HEK293 (cell line): Measurements from ENCODE around the gene SLC25A44.
"Not testable (repeated sequence)": the region's sequence is repeated elsewhere in the genome, so short reads cannot be mapped to it uniquely, and the experiment has no call there.

ENCODE experiments used
- CTCF ChIA-PET: fragments of 350-600 bp; formaldehyde crosslinking; extraction: SDS; loops from one replicate; lab custom pipeline; 2021; ENCODE audit warnings: antibody characterized with exemption; lab: Yijun Ruan, JAX
- POLR2A ChIA-PET: fragments of 300-600 bp; formaldehyde crosslinking; extraction: SDS; loops from one replicate; lab custom pipeline; 2020; ENCODE audit warnings: antibody characterized with exemption, inconsistent platforms; lab: Yijun Ruan, JAX
- H3K27ac ChIP-seq: fragments of 200-500 bp; sonication (Bioruptor generic); 2 replicates; pipeline ENCODE4 v1.5.1; 2014; ENCODE audit warnings: low read depth, low read length, control low read depth, inconsistent platforms; ENCODE audit errors: extremely low read depth
- H3K36me3 ChIP-seq, 2 experiments: fragments of 200-500 bp in 1 of 2; sonication (Bioruptor generic) in 1 of 2; 1 replicate in 1 of 2; 2 replicates in 1 of 2; pipeline ENCODE4 v1.5.1; 2014 to 2017; ENCODE audit warnings: inconsistent platforms in 2 of 2, low read length in 2 of 2; ENCODE audit not compliant: control insufficient read depth in 2 of 2, insufficient read depth in 1 of 2
- H3K4me1 ChIP-seq: fragments of 200-500 bp; sonication (Bioruptor generic); 2 replicates; pipeline ENCODE4 v1.5.1; 2014; ENCODE audit warnings: mild to moderate bottlenecking, low read length, inconsistent platforms; ENCODE audit not compliant: control insufficient read depth, insufficient read depth
- H3K4me3 ChIP-seq: 2 replicates; pipeline ENCODE4 v1.5.1; 2011; ENCODE audit warnings: low read depth, mild to moderate bottlenecking, control low read depth, low read length, moderate library complexity
- H3K9me3 ChIP-seq: fragments of 200-500 bp; sonication (Bioruptor generic); 2 replicates; pipeline ENCODE4 v1.5.1; 2014; ENCODE audit warnings: low read depth, low read length, inconsistent platforms; ENCODE audit not compliant: control insufficient read depth, insufficient read depth
- HOXA7 ChIP-seq: sonication (generic); formaldehyde crosslinking; IDR thresholded peaks from 2 replicates; pipeline ENCODE4 v1.8.1; 2022; ENCODE audit warnings: missing genetic modification reagents, borderline replicate concordance
- SP7 ChIP-seq: fragments of 450-650 bp; formaldehyde crosslinking; IDR thresholded peaks from 2 replicates; pipeline ENCODE4 v1.5.1; 2016; ENCODE audit warnings: missing biosample characterization, missing genetic modification characterization
- ZIC2 ChIP-seq: fragments of 450-650 bp; formaldehyde crosslinking; IDR thresholded peaks from 2 replicates; pipeline ENCODE4 v1.5.1; 2016; ENCODE audit warnings: missing biosample characterization, missing genetic modification characterization
- ZNF146 ChIP-seq: fragments of 450-650 bp; formaldehyde crosslinking; IDR thresholded peaks from 2 replicates; pipeline ENCODE4 v1.5.1; 2016; ENCODE audit warnings: missing biosample characterization, missing genetic modification characterization
- ZNF2 ChIP-seq: fragments of 450-650 bp; formaldehyde crosslinking; IDR thresholded peaks from 2 replicates; pipeline ENCODE4 v1.5.1; 2016; ENCODE audit warnings: missing biosample characterization, missing genetic modification characterization
- ZNF341 ChIP-seq: fragments of 450-650 bp; formaldehyde crosslinking; IDR thresholded peaks from 2 replicates; pipeline ENCODE4; 2016; ENCODE audit warnings: low read depth, missing biosample characterization, missing genetic modification characterization
- ZNF366 ChIP-seq: fragments of 450-650 bp; formaldehyde crosslinking; conservative IDR thresholded peaks from 2 replicates; pipeline ENCODE4 v1.5.1; 2016; ENCODE audit warnings: missing biosample characterization, missing genetic modification characterization
- ZNF529 ChIP-seq: fragments of 450-650 bp; formaldehyde crosslinking; IDR thresholded peaks from 2 replicates; pipeline ENCODE4 v1.5.1; 2017; ENCODE audit warnings: missing genetic modification characterization, missing biosample characterization; ENCODE audit not compliant: insufficient replicate concordance
- ZNF629 ChIP-seq: fragments of 450-650 bp; formaldehyde crosslinking; IDR thresholded peaks from 2 replicates; pipeline ENCODE4 v1.5.1; 2017; ENCODE audit warnings: missing biosample characterization, missing genetic modification characterization
- ZNF677 ChIP-seq: fragments of 450-650 bp; IDR thresholded peaks from 2 replicates; pipeline ENCODE4 v1.5.0; 2018; ENCODE audit warnings: missing biosample characterization, mild to moderate bottlenecking, missing genetic modification characterization, moderate library complexity
- ZNF777 ChIP-seq: fragments of 450-650 bp; formaldehyde crosslinking; IDR thresholded peaks from 2 replicates; pipeline ENCODE4 v1.5.1; 2017; ENCODE audit warnings: missing biosample characterization, missing genetic modification characterization, borderline replicate concordance
- ZNF785 ChIP-seq: fragments of 450-650 bp; formaldehyde crosslinking; IDR thresholded peaks from 2 replicates; pipeline ENCODE4 v1.5.1; 2016; ENCODE audit warnings: missing biosample characterization, missing genetic modification characterization
- ZSCAN16 ChIP-seq: fragments of 450-650 bp; formaldehyde crosslinking; IDR thresholded peaks from 2 replicates; pipeline ENCODE4 v1.5.1; 2016; ENCODE audit warnings: missing biosample characterization, missing genetic modification characterization
- TF ChIP-seq, protein P1 (sequence below): fragments of 450-650 bp; formaldehyde crosslinking; IDR thresholded peaks from 2 replicates; pipeline ENCODE4 v1.5.1; 2016; ENCODE audit warnings: missing biosample characterization, missing genetic modification characterization
- TF ChIP-seq, protein P2 (sequence below): fragments of 450-650 bp; formaldehyde crosslinking; IDR thresholded peaks from 2 replicates; pipeline ENCODE4 v1.5.1; 2017; ENCODE audit warnings: missing biosample characterization, mild to moderate bottlenecking, missing genetic modification characterization, moderate library complexity
- TF ChIP-seq, protein P3 (sequence below): fragments of 450-650 bp; formaldehyde crosslinking; IDR thresholded peaks from 2 replicates; pipeline ENCODE4 v1.5.1; 2016; ENCODE audit warnings: missing biosample characterization, missing genetic modification characterization
- TF ChIP-seq, protein P4 (sequence below): fragments of 450-650 bp; formaldehyde crosslinking; IDR thresholded peaks from 2 replicates; pipeline ENCODE4 v1.5.1; 2016; ENCODE audit warnings: missing biosample characterization, missing genetic modification characterization
- TF ChIP-seq, protein P5 (sequence below): fragments of 450-650 bp; formaldehyde crosslinking; IDR thresholded peaks from 2 replicates; pipeline ENCODE4 v1.5.1; 2016; ENCODE audit warnings: missing biosample characterization, missing genetic modification characterization

Gene SLC25A44

DNA sequence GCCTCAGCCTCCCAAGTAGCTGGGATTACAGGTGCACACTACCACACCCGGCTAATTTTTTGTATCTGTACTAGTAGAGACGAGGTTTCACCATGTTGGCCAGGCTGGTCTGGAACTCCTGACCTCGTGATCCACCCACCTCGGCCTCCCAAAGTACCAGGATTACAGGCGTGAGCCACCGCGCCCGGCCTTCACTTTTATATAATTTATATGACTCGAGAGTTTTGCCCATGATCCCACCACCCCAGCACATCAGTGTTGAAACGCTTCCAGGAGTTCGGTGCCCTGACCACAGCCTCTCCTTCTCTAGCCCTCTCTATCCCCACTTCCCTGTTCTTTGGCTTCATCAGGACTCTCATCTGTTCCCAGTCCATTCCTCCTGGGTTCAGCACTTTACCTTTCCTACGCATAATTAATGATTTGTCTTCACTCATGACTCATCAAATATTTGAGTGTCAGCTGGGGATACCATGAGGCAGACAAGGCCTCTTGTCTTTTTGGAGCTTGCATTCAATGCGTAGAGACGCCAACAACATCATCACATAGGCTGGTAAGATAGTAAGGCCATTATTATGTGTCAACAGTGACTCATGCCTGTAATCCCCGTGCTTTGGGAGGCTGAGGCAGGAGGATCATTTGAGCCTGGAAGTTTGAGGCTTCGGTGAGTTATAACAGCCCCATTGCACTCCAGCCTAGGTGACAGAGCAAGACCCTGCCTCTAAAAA is 20.3 kb downstream of the SLC25A44 start:
- H3K27ac ChIP-seq: no peak overlapping the region

DNA sequence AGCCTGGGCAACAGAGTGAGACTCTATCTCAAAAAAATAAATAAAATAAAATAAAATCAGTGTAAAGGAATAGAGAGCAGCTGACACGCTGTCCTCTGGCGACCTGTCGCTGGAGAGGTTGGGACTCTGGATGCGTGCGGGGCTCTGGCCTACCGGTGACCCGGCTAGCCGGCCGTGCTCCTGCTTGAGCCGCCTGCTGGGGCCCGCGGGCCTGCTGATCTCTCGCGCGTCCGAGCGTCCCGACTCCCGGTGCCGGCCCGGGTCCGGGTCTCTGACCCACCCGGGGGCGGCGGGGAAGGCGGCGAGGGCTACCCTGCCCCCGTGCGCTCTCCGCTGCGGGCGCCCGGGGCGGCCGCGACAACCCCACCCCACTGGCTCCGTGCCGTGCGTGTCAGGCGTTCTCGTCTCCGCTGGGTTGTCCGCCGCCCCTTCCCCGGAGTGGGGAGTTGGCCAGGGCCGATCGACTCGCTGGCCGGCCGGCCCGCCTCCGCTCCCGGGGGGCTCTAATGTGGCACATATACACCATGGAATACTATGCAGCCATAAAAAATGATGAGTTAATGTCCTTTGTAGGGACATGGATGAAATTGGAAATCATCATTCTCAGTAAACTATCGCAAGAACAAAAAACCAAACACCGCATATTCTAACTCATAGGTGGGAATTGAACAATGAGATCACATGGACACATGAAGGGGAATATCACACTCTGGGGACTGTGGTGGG is 22.6 kb downstream of the SLC25A44 start:
- H3K36me3 ChIP-seq: peaks cover 4 to 17% of the 10 kb centered on the region in 2 experiments; a peak in 2 of 3 replicates

More for the DNA sequence above, 20.3 kb downstream of the SLC25A44 start:
- Histone ChIP-seq H3K4me3 (peak overlapping the region; percentile 99), H3K9me3 (no peaks in the 10 kb centered on the region), H3K36me3 (peaks cover 0 to 33% of the 10 kb centered on the region in 2 experiments; a peak in 2 of 3 replicates), H3K4me1 (no peaks in the 10 kb centered on the region)
- TF ChIP-seq ZNF785 (tag by site-specific recombination) (no peak), SP7 (tag by site-specific recombination) (peak; percentile 75), ZNF629 (tag by site-specific recombination) (0 out of 2 replicates have a peak, but pooled peaks have one; percentile 24), ZNF366 (tag by site-specific recombination) (peak; percentile 38), ZNF777 (tag by site-specific recombination) (no peak)
- TF ChIP-seq, protein P1, sequence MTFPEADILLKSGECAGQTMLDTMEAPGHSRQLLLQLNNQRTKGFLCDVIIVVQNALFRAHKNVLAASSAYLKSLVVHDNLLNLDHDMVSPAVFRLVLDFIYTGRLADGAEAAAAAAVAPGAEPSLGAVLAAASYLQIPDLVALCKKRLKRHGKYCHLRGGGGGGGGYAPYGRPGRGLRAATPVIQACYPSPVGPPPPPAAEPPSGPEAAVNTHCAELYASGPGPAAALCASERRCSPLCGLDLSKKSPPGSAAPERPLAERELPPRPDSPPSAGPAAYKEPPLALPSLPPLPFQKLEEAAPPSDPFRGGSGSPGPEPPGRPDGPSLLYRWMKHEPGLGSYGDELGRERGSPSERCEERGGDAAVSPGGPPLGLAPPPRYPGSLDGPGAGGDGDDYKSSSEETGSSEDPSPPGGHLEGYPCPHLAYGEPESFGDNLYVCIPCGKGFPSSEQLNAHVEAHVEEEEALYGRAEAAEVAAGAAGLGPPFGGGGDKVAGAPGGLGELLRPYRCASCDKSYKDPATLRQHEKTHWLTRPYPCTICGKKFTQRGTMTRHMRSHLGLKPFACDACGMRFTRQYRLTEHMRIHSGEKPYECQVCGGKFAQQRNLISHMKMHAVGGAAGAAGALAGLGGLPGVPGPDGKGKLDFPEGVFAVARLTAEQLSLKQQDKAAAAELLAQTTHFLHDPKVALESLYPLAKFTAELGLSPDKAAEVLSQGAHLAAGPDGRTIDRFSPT: peak; percentile 31; the same call in 1 of the 2 replicates
- POLR2A ChIA-PET: interaction anchor here (0.7 to 2.7 kb wide), 7 partner anchors 19 to 232 kb away, joined by 3 to 49 read pairs (median 5); partner anchors contain the start of gene SLC25A44
- CTCF ChIA-PET: interaction anchor here (0.6 to 3.9 kb wide), 8 partner anchors 11 to 561 kb away, joined by 3 to 29 read pairs (median 4); no protein-coding TSS in a partner anchor

DNA sequence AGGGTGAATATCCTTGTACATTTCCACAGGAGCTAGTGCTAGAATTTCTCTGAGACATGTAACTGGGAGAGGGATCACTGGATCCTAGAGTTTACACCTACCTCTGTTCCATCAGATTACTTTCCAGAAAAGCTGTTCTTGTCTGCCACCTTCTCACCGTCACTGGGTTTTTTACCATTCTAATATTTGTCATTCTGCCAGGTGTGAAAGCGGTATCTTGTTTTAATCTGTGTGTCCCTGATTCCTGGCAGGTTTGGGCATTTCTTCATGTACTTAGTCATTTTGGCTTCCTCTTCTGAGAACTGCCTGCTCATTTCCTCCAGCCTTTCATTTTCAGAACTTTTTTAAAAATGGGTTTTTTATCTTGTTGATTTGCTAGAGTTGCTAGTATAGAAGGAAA is 24.0 kb downstream of the SLC25A44 start:
- TF ChIP-seq, protein P2, sequence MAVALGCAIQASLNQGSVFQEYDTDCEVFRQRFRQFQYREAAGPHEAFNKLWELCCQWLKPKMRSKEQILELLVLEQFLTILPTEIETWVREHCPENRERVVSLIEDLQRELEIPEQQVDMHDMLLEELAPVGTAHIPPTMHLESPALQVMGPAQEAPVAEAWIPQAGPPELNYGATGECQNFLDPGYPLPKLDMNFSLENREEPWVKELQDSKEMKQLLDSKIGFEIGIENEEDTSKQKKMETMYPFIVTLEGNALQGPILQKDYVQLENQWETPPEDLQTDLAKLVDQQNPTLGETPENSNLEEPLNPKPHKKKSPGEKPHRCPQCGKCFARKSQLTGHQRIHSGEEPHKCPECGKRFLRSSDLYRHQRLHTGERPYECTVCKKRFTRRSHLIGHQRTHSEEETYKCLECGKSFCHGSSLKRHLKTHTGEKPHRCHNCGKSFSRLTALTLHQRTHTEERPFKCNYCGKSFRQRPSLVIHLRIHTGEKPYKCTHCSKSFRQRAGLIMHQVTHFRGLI (tag by site-specific recombination): no peak
- no peak for TF ChIP-seq ZIC2 (tag by site-specific recombination)
- TF ChIP-seq, protein P3, sequence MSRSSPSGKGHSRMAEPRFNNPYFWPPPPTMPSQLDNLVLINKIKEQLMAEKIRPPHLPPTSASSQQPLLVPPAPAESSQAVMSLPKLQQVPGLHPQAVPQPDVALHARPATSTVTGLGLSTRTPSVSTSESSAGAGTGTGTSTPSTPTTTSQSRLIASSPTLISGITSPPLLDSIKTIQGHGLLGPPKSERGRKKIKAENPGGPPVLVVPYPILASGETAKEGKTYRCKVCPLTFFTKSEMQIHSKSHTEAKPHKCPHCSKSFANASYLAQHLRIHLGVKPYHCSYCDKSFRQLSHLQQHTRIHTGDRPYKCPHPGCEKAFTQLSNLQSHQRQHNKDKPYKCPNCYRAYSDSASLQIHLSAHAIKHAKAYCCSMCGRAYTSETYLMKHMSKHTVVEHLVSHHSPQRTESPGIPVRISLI (tag by site-specific recombination): no peak
- TF ChIP-seq ZNF529 (tag by site-specific recombination): no peak
- no peak for TF ChIP-seq ZNF2 (tag by site-specific recombination)
- no peak for TF ChIP-seq ZNF677 (tag by site-specific recombination)
- no peak for TF ChIP-seq HOXA7 (CRISPR knock-in tag)
- no peak for TF ChIP-seq ZSCAN16 (tag by site-specific recombination)
- TF ChIP-seq ZNF341 (tag by site-specific recombination): no peak
- TF ChIP-seq, protein P4, sequence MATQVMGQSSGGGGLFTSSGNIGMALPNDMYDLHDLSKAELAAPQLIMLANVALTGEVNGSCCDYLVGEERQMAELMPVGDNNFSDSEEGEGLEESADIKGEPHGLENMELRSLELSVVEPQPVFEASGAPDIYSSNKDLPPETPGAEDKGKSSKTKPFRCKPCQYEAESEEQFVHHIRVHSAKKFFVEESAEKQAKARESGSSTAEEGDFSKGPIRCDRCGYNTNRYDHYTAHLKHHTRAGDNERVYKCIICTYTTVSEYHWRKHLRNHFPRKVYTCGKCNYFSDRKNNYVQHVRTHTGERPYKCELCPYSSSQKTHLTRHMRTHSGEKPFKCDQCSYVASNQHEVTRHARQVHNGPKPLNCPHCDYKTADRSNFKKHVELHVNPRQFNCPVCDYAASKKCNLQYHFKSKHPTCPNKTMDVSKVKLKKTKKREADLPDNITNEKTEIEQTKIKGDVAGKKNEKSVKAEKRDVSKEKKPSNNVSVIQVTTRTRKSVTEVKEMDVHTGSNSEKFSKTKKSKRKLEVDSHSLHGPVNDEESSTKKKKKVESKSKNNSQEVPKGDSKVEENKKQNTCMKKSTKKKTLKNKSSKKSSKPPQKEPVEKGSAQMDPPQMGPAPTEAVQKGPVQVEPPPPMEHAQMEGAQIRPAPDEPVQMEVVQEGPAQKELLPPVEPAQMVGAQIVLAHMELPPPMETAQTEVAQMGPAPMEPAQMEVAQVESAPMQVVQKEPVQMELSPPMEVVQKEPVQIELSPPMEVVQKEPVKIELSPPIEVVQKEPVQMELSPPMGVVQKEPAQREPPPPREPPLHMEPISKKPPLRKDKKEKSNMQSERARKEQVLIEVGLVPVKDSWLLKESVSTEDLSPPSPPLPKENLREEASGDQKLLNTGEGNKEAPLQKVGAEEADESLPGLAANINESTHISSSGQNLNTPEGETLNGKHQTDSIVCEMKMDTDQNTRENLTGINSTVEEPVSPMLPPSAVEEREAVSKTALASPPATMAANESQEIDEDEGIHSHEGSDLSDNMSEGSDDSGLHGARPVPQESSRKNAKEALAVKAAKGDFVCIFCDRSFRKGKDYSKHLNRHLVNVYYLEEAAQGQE (tag by site-specific recombination): no peak
- TF ChIP-seq, protein P5, sequence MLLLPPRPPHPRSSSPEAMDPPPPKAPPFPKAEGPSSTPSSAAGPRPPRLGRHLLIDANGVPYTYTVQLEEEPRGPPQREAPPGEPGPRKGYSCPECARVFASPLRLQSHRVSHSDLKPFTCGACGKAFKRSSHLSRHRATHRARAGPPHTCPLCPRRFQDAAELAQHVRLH (tag by site-specific recombination): no peak
- H3K4me1 ChIP-seq: no peaks in the 10 kb centered on the region
- H3K9me3 ChIP-seq: no peaks in the 10 kb centered on the region
- no peak overlapping the region for H3K27ac ChIP-seq
- ChIA-PET CTCF (no interaction called here), POLR2A (interaction anchor here (0.6 to 0.8 kb wide), 4 partner anchors 16 to 103 kb away, joined by 3 to 7 read pairs (median 4); no protein-coding TSS in a partner anchor)
- peaks cover 4 to 23% of the 10 kb centered on the region in 2 experiments; a peak in 2 of 3 replicates for H3K36me3 ChIP-seq
- H3K4me3 ChIP-seq: no peak overlapping the region

More for the DNA sequence above, 22.6 kb downstream of the SLC25A44 start:
- H3K27ac ChIP-seq, H3K9me3 ChIP-seq, H3K4me1 ChIP-seq, POLR2A ChIA-PET, H3K4me3 ChIP-seq: not testable (repeated sequence)
- TF ChIP-seq ZNF146: peak; percentile 96
- CTCF ChIA-PET: interaction anchor here (3.9 kb wide), 1 partner anchor 9 kb away, joined by 29 read pairs; no protein-coding TSS in a partner anchor
